Measurements from ENCODE around the gene TBCD.
A peak's percentile ranks its signal among the peaks of the same experiment; 100 is the strongest.

DNA sequence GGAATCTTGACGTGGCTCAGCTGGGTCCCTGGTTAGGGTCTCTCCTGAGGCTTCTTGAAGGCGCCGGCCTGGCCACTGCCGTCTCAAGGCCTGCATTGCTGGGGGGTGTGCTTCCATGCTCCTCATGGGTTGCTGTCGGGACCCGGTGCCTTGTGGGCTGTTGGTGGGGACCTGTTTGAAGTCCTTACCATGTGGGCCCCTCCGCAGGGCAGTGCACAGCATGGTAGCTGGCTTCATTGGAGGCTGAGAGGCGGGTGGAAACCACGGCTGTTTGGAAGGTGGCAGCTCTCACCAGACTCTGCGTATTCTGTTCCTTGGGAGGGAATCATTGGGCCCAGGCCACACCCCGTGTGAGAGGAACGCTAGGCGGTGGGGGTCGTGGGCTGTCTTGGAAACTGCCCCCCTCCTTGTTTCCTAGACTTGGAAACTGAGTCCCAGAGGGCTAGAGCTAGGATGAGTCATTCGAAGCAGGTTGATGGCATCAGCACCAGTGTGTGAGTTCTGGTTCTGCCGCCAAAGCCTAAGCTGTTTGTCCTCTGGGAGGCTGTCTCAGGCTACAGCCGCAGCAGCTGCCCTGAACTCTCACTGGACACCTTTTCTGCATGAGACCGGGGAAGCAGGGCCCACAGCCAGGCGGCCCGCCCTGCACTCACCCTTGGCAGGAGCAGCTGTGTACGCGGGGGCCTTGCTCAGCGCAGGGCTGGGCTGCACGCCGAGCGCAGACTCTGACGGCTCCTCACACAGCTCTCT, 52.8 kb downstream of the TBCD start:
- TF ChIP-seq, protein P1, sequence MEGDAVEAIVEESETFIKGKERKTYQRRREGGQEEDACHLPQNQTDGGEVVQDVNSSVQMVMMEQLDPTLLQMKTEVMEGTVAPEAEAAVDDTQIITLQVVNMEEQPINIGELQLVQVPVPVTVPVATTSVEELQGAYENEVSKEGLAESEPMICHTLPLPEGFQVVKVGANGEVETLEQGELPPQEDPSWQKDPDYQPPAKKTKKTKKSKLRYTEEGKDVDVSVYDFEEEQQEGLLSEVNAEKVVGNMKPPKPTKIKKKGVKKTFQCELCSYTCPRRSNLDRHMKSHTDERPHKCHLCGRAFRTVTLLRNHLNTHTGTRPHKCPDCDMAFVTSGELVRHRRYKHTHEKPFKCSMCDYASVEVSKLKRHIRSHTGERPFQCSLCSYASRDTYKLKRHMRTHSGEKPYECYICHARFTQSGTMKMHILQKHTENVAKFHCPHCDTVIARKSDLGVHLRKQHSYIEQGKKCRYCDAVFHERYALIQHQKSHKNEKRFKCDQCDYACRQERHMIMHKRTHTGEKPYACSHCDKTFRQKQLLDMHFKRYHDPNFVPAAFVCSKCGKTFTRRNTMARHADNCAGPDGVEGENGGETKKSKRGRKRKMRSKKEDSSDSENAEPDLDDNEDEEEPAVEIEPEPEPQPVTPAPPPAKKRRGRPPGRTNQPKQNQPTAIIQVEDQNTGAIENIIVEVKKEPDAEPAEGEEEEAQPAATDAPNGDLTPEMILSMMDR (IDR thresholded peaks at IDR 0.05), result peak in 1 of 4 experiments; percentile 36
- no peak for TF ChIP-seq POLR2A (IDR thresholded peaks at IDR 0.05)
